Activated CD4-positive, CD25-positive, alpha-beta regulatory T cell treated with anti-CD3 and anti-CD28 coated beads, Interleukin-2, amount 50 U/mL, for 24 hours (primary cell): Measurements from ENCODE around the gene KRTAP4-9.
"Not testable (repeated sequence)": the region's sequence is repeated elsewhere in the genome, so short reads cannot be mapped to it uniquely, and the experiment has no call there.

ENCODE experiments used
- ATAC-seq, 2 donors: fragments of 150-1000 bp; cut with Tn5 transposase; one replicate each; pipeline ENCODE4 v1.10.0; 2021; ENCODE audit warnings: mild to moderate bottlenecking in 1 of 2, moderate library complexity in 1 of 2

Gene KRTAP4-9

GRCh38 chr17:41105347-41105746 lies at the start of gene KRTAP4-9:
Gene KRTAP4-9 (plus strand): TSS chr17:41105389. CDS start chr17:41105389, 0 bp downstream.
- ATAC-seq: not testable (repeated sequence)

- ATAC-seq: no peak
These were observed 47.6 kb upstream of the KRTAP4-9 start for GRCh38 chr17:41057547-41057946.

GRCh38 chr17:41058741-41059140 lies 46.4 kb upstream of the KRTAP4-9 start:
- ATAC-seq: no peak

GRCh38 chr17:41059276-41060051 lies 45.7 kb upstream of the KRTAP4-9 start:
- ATAC-seq: not testable (repeated sequence)

GRCh38 chr17:41060052-41060604 lies 45.1 kb upstream of the KRTAP4-9 start, which contains the start of gene KRTAP2-3:
Gene KRTAP2-3 (minus strand): TSS chr17:41060114. CDS start chr17:41060050, 64 bp downstream.
- ATAC-seq: no peak

GRCh38 chr17:41061964-41062363 lies 43.2 kb upstream of the KRTAP4-9 start:
- ATAC-seq: no peak

- ATAC-seq: no peak
These were observed 41.7 kb upstream of the KRTAP4-9 start for GRCh38 chr17:41063449-41063848.

GRCh38 chr17:41064301-41064700 lies 40.9 kb upstream of the KRTAP4-9 start:
- ATAC-seq: no peak

GRCh38 chr17:41065016-41065689 lies 40.0 kb upstream of the KRTAP4-9 start:
- not testable (repeated sequence) for ATAC-seq

- no peak for ATAC-seq
These were observed 39.2 kb upstream of the KRTAP4-9 start, which contains the start of gene KRTAP2-4 for GRCh38 chr17:41065829-41066624. Gene KRTAP2-4 (minus strand): TSS chr17:41065879. CDS start chr17:41065845, 34 bp downstream.

GRCh38 chr17:41067281-41067680 lies 37.9 kb upstream of the KRTAP4-9 start:
- ATAC-seq: no peak

GRCh38 chr17:41069031-41069430 lies 36.2 kb upstream of the KRTAP4-9 start:
- no peak for ATAC-seq

- ATAC-seq: no peak
These were observed 33.4 kb upstream of the KRTAP4-9 start for GRCh38 chr17:41071606-41072360.

- ATAC-seq: no peak
These were observed 31.5 kb upstream of the KRTAP4-9 start for GRCh38 chr17:41073676-41074075.

GRCh38 chr17:41076788-41077187 lies 28.4 kb upstream of the KRTAP4-9 start:
- no peak for ATAC-seq

- ATAC-seq: no peak
These were observed 22.6 kb upstream of the KRTAP4-9 start for GRCh38 chr17:41082626-41083025.

GRCh38 chr17:41083427-41083826 lies 21.8 kb upstream of the KRTAP4-9 start:
- not testable (repeated sequence) for ATAC-seq

- ATAC-seq: not testable (repeated sequence)
These were observed 20.9 kb upstream of the KRTAP4-9 start, which contains the start of gene KRTAP4-7 for GRCh38 chr17:41084100-41084856. Gene KRTAP4-7 (plus strand): TSS chr17:41084150. CDS start chr17:41084207, 57 bp downstream.

- ATAC-seq: not testable (repeated sequence)
These were observed 16.3 kb upstream of the KRTAP4-9 start for GRCh38 chr17:41088760-41089352.

- no peak for ATAC-seq
These were observed 9.1 kb upstream of the KRTAP4-9 start for GRCh38 chr17:41096055-41096454.
